ENCODE results near the gene TMEM217. TPM values are rescaled to one million over a fixed set of nuclear protein-coding genes. Genes with fewer than 3 reads are reported as not detected.
"Not testable (repeated sequence)": the region's sequence is repeated elsewhere in the genome, so short reads cannot be mapped to it uniquely, and the experiment has no call there.

Gene TMEM217
- 1.8 TPM for total RNA-seq
- long read RNA-seq, partial matches to known transcripts: 1 of 2 reads
- long read RNA-seq, other reads (novel, unspliced or antisense): 1 of 2 reads

- Histone ChIP-seq H3K36me3 (no peaks in the 10 kb centered on the region), H3K4me1 (peaks cover 18% of the 10 kb centered on the region), H3K4me3 (peak within 1 kb of the TSS; percentile 79), H3K27ac (peak within 1 kb of the TSS; percentile 88), H3K27me3 (no peaks in the 10 kb centered on the region), H3K9me3 (no peaks in the 10 kb centered on the region)
- intact Hi-C loops (cut with DNase I): no loop called here
- DNase-seq (peak; percentile 98), ATAC-seq (peak; percentile 100)
- TF ChIP-seq CTCF (IDR thresholded peaks at IDR 0.05): no peak
Observed at GRCh38 chr6:37257634-37258404, at the start of gene TMEM217, which contains the start of gene TBC1D22B. TSS of gene TMEM217 (minus strand) at chr6:37258144. CDS start at chr6:37219030, 39,114 bp downstream. TSS of gene TBC1D22B (plus strand) at chr6:37257772. CDS start at chr6:37257918, 146 bp downstream.

GRCh38 chr6:37307484-37307883 is 49.5 kb upstream of the TMEM217 start:
- ATAC-seq; DNase-seq; H3K27me3 ChIP-seq; H3K4me3 ChIP-seq; H3K9me3 ChIP-seq; H3K27ac ChIP-seq; intact Hi-C loops (cut with DNase I); H3K4me1 ChIP-seq: not testable (repeated sequence)
- peaks cover 26% of the 10 kb centered on the region for H3K36me3 ChIP-seq

- ATAC-seq (no peak), DNase-seq (no peak)
- Histone ChIP-seq H3K4me3 (no peak overlapping the region), H3K27ac (no peak overlapping the region), H3K36me3 (peaks cover 34% of the 10 kb centered on the region), H3K27me3 (no peaks in the 10 kb centered on the region), H3K9me3 (no peaks in the 10 kb centered on the region), H3K4me1 (peaks cover 7% of the 10 kb centered on the region)
- intact Hi-C loops (cut with DNase I): no loop called here
- no peak for TF ChIP-seq CTCF (IDR thresholded peaks at IDR 0.05)
Observed at GRCh38 chr6:37306624-37307222, 48.8 kb upstream of the TMEM217 start.

GRCh38 chr6:37305841-37306425 is 48.0 kb upstream of the TMEM217 start:
- intact Hi-C loops (cut with DNase I): no loop called here
- H3K27me3 ChIP-seq: no peaks in the 10 kb centered on the region
- H3K9me3 ChIP-seq: no peaks in the 10 kb centered on the region
- peaks cover 7% of the 10 kb centered on the region for H3K4me1 ChIP-seq
- TF ChIP-seq CTCF (IDR thresholded peaks at IDR 0.05): no peak
- no peak for DNase-seq
- no peak for ATAC-seq
- H3K36me3 ChIP-seq: peaks cover 40% of the 10 kb centered on the region
- no peak overlapping the region for H3K27ac ChIP-seq
- H3K4me3 ChIP-seq: no peak overlapping the region

GRCh38 chr6:37304766-37305165 is 46.8 kb upstream of the TMEM217 start:
- peaks cover 7% of the 10 kb centered on the region for H3K4me1 ChIP-seq
- H3K27me3 ChIP-seq: no peaks in the 10 kb centered on the region
- no peak overlapping the region for H3K4me3 ChIP-seq
- no peak for DNase-seq
- TF ChIP-seq CTCF (IDR thresholded peaks at IDR 0.05): no peak
- ATAC-seq: no peak
- H3K27ac ChIP-seq: no peak overlapping the region
- intact Hi-C loops (cut with DNase I): no loop called here
- H3K36me3 ChIP-seq: peaks cover 46% of the 10 kb centered on the region
- H3K9me3 ChIP-seq: no peaks in the 10 kb centered on the region
